Right forelimb (tissue), 1 donor: ENCODE results near the gene WNT8A.
A peak's percentile ranks its signal among the peaks of the same experiment; 100 is the strongest.
"Not testable (repeated sequence)": the region's sequence is repeated elsewhere in the genome, so short reads cannot be mapped to it uniquely, and the experiment has no call there.

Source experiments
- DNase-seq: peaks from one replicate; pipeline ENCODE4 v3.0.0-alpha.2; 2018

The WNT8A gene

GRCh38 chr5:138083702-138084101 lies at the start of gene WNT8A:
TSS of gene WNT8A (plus strand) at chr5:138084033. CDS start at chr5:138084128, 95 bp downstream.
- no peak for DNase-seq

GRCh38 chr5:138035605-138036537 lies 48.0 kb upstream of the WNT8A start:
- DNase-seq, result peak; percentile 67

GRCh38 chr5:138037271-138037670 lies 46.6 kb upstream of the WNT8A start:
- no peak for DNase-seq

GRCh38 chr5:138037907-138038633 lies 45.8 kb upstream of the WNT8A start:
- no peak for DNase-seq

GRCh38 chr5:138038826-138039225 lies 45.0 kb upstream of the WNT8A start:
- no peak for DNase-seq

GRCh38 chr5:138045283-138045682 lies 38.5 kb upstream of the WNT8A start:
- not testable (repeated sequence) for DNase-seq

- DNase-seq, result no peak
Observed at GRCh38 chr5:138051441-138052296, 32.2 kb upstream of the WNT8A start.

GRCh38 chr5:138052718-138053117 lies 31.1 kb upstream of the WNT8A start:
- DNase-seq, result not testable (repeated sequence)

GRCh38 chr5:138053554-138053953 lies 30.3 kb upstream of the WNT8A start:
- no peak for DNase-seq

- DNase-seq, result no peak
Observed at GRCh38 chr5:138054206-138054605, 29.6 kb upstream of the WNT8A start.

GRCh38 chr5:138054847-138055558 lies 28.8 kb upstream of the WNT8A start:
- DNase-seq, result no peak

GRCh38 chr5:138064526-138064925 lies 19.3 kb upstream of the WNT8A start:
- DNase-seq, result no peak

GRCh38 chr5:138065102-138065501 lies 18.7 kb upstream of the WNT8A start:
- DNase-seq, result no peak

GRCh38 chr5:138067945-138068344 lies 15.9 kb upstream of the WNT8A start:
- no peak for DNase-seq

- DNase-seq, result peak; percentile 63
Observed at GRCh38 chr5:138068742-138069600, 14.9 kb upstream of the WNT8A start.

GRCh38 chr5:138070026-138070425 lies 13.8 kb upstream of the WNT8A start:
- not testable (repeated sequence) for DNase-seq

- peak; percentile 52 for DNase-seq
Observed at GRCh38 chr5:138077064-138077696, 6.7 kb upstream of the WNT8A start.

GRCh38 chr5:138078006-138078643 lies 5.7 kb upstream of the WNT8A start:
- DNase-seq, result no peak

- no peak for DNase-seq
Observed at GRCh38 chr5:138082033-138082432, 1.8 kb upstream of the WNT8A start.

GRCh38 chr5:138091685-138092084 lies 7.9 kb downstream of the WNT8A start:
- no peak for DNase-seq
